ENCODE data around the gene DFFB. TPM values are rescaled to one million over a fixed set of nuclear protein-coding genes. Genes with fewer than 3 reads are reported as not detected.

DFFB gene
- total and polyA plus RNA-seq, 4 donors, result 5.1 to 12.1 (median 5.8) TPM

- TF ChIP-seq CTCF (IDR thresholded peaks at IDR 0.05; ENCODE audit: control extremely low read depth, extremely low read depth), result no peak
- Histone ChIP-seq H3K27ac (ENCODE audit: low read depth in 1 of 2, low read length in 1 of 2) (no peak overlapping the region), H3K9me3 (ENCODE audit: control insufficient read depth in 4 of 4, insufficient read depth in 3 of 4, low read length in 3 of 4) (peaks cover 0 to 6% (median 2%) of the 10 kb centered on the region in 4 donors), H3K27me3 (ENCODE audit: control insufficient read depth in 3 of 3, insufficient read depth in 3 of 3, low read length in 2 of 3) (no peaks in the 10 kb centered on the region), H3K4me1 (ENCODE audit: control insufficient read depth in 5 of 5, insufficient read depth in 5 of 5, low read length in 5 of 5) (no peaks in the 10 kb centered on the region), H3K4me3 (no peak overlapping the region), H3K36me3 (ENCODE audit: control insufficient read depth in 4 of 4, insufficient read depth in 4 of 4, low read length in 4 of 4) (peaks cover 4 to 36% (median 21%) of the 10 kb centered on the region in 4 donors), H3K9ac (ENCODE audit: insufficient read depth in 1 of 2, low read length in 2 of 2) (no peak overlapping the region)
- 81 to 89% methylated on average over 9 of the region's 9 CpGs for WGBS, 2 donors
- ATAC-seq (ENCODE audit: insufficient read depth, low FRiP score) (no peak), DNase-seq (no peak)
These were observed 22.6 kb downstream of the DFFB start for GRCh38 chr1:3879787-3880428.

- no peaks in the 10 kb centered on the region for H3K4me1 ChIP-seq (ENCODE audit: control insufficient read depth in 5 of 5, insufficient read depth in 5 of 5, low read length in 5 of 5)
- H3K4me3 ChIP-seq, result no peak overlapping the region
- no peak overlapping the region for H3K27ac ChIP-seq (ENCODE audit: low read depth in 1 of 2, low read length in 1 of 2)
- no peak for TF ChIP-seq CTCF (IDR thresholded peaks at IDR 0.05; ENCODE audit: control extremely low read depth, extremely low read depth)
- DNase-seq (no peak), ATAC-seq (ENCODE audit: insufficient read depth, low FRiP score) (no peak)
- H3K9me3 ChIP-seq (ENCODE audit: control insufficient read depth in 4 of 4, insufficient read depth in 3 of 4, low read length in 3 of 4), result peaks cover 0 to 6% (median 2%) of the 10 kb centered on the region in 4 donors
- no peak overlapping the region for H3K9ac ChIP-seq (ENCODE audit: insufficient read depth in 1 of 2, low read length in 2 of 2)
- peaks cover 6 to 40% (median 20%) of the 10 kb centered on the region in 4 donors for H3K36me3 ChIP-seq (ENCODE audit: control insufficient read depth in 4 of 4, insufficient read depth in 4 of 4, low read length in 4 of 4)
- no peaks in the 10 kb centered on the region for H3K27me3 ChIP-seq (ENCODE audit: control insufficient read depth in 3 of 3, insufficient read depth in 3 of 3, low read length in 2 of 3)
- WGBS, 2 donors, result 64 to 88% methylated on average over 20 of the region's 20 CpGs
These were observed 23.3 kb downstream of the DFFB start for GRCh38 chr1:3880429-3881192.

- H3K36me3 ChIP-seq (ENCODE audit: control insufficient read depth in 4 of 4, insufficient read depth in 4 of 4, low read length in 4 of 4), result peaks cover 8 to 38% (median 20%) of the 10 kb centered on the region in 4 donors
- ATAC-seq (ENCODE audit: insufficient read depth, low FRiP score) (no peak), DNase-seq (no peak)
- no peak overlapping the region for H3K27ac ChIP-seq (ENCODE audit: low read depth in 1 of 2, low read length in 1 of 2)
- H3K9ac ChIP-seq (ENCODE audit: insufficient read depth in 1 of 2, low read length in 2 of 2), result no peak overlapping the region
- no peak overlapping the region for H3K4me3 ChIP-seq
- WGBS, 2 donors, result 56 to 68% methylated on average over 5 of the region's 5 CpGs
- H3K9me3 ChIP-seq (ENCODE audit: control insufficient read depth in 4 of 4, insufficient read depth in 3 of 4, low read length in 3 of 4), result peaks cover 0 to 6% (median 2%) of the 10 kb centered on the region in 4 donors
- TF ChIP-seq CTCF (IDR thresholded peaks at IDR 0.05; ENCODE audit: control extremely low read depth, extremely low read depth), result no peak
- no peaks in the 10 kb centered on the region for H3K27me3 ChIP-seq (ENCODE audit: control insufficient read depth in 3 of 3, insufficient read depth in 3 of 3, low read length in 2 of 3)
- H3K4me1 ChIP-seq (ENCODE audit: control insufficient read depth in 5 of 5, insufficient read depth in 5 of 5, low read length in 5 of 5), result no peaks in the 10 kb centered on the region
These were observed 23.9 kb downstream of the DFFB start for GRCh38 chr1:3881193-3881480.

All from lung (tissue), 12 donors.